Measurements from ENCODE around the gene STEAP1B. TPM values are rescaled to one million over a fixed set of nuclear protein-coding genes. Genes with fewer than 3 reads are reported as not detected.
"Not testable (repeated sequence)": the region's sequence is repeated elsewhere in the genome, so short reads cannot be mapped to it uniquely, and the experiment has no call there.

STEAP1B gene
- total RNA-seq, 2 experiments from 2014 or later: not detected

DNA sequence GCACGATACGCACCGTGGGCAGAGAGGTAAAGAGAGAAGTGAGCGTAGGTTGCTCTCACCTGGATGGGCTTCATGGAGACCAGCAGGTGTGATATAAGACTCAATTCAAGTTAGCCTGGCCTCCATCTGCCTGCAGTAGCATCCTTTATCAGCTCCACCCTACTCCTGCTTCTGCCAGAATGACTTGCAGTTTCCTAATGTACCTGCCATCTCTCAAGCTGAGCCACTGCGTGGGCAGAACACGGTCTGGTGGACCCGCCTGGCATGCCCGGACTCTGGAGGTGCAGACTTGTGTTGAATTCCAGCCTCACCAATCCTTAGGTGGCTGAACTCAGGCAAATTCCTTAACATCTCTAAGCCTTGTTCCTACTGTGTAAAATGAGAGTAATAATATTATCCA, 64.3 kb downstream of the STEAP1B start:
- POLR2A ChIA-PET: no interaction called here
- H3K9me3 Mint-ChIP-seq: no peaks in the 10 kb centered on the region
- intact Hi-C loops (cut with micrococcal nuclease): no loop called here
- no peak overlapping the region for H3K27ac Mint-ChIP-seq
- DNase-seq (no peak), ATAC-seq (no peak)
- no peaks in the 10 kb centered on the region for H3K36me3 Mint-ChIP-seq (ENCODE audit: low read depth)
- H3K4me3 Mint-ChIP-seq: no peak overlapping the region
- peaks cover 2% of the 10 kb centered on the region for H3K4me1 Mint-ChIP-seq (ENCODE audit: low read depth)
- TF ChIP-seq, protein P1, sequence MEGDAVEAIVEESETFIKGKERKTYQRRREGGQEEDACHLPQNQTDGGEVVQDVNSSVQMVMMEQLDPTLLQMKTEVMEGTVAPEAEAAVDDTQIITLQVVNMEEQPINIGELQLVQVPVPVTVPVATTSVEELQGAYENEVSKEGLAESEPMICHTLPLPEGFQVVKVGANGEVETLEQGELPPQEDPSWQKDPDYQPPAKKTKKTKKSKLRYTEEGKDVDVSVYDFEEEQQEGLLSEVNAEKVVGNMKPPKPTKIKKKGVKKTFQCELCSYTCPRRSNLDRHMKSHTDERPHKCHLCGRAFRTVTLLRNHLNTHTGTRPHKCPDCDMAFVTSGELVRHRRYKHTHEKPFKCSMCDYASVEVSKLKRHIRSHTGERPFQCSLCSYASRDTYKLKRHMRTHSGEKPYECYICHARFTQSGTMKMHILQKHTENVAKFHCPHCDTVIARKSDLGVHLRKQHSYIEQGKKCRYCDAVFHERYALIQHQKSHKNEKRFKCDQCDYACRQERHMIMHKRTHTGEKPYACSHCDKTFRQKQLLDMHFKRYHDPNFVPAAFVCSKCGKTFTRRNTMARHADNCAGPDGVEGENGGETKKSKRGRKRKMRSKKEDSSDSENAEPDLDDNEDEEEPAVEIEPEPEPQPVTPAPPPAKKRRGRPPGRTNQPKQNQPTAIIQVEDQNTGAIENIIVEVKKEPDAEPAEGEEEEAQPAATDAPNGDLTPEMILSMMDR (IDR thresholded peaks at IDR 0.05): no peak
- H3K27me3 Mint-ChIP-seq: no peaks in the 10 kb centered on the region
- CTCF ChIA-PET: no interaction called here

DNA sequence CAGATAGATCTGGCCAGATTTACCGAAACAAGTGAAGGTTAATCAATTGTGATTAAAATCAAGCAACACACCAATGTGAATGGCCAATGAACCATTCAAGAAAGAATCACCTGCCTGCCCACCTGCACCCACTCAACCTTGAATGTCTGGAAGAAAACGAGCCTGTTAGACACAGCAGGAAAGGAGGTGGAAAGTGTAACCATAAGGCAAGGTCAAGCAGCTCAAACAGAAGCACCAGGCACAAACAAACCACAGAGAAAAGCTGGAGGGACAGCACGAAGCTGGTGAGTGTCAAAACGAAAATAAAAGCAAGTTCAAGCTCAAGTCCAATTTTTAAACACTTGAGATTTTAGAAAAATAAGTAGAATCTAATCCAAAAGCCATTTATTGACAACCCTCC, 64.9 kb downstream of the STEAP1B start:
- DNase-seq (no peak), ATAC-seq (no peak)
- no peak overlapping the region for H3K4me3 Mint-ChIP-seq
- CTCF ChIA-PET: no interaction called here
- TF ChIP-seq, protein P1 (IDR thresholded peaks at IDR 0.05): no peak
- H3K9me3 Mint-ChIP-seq: no peaks in the 10 kb centered on the region
- intact Hi-C loops (cut with micrococcal nuclease): no loop called here
- H3K4me1 Mint-ChIP-seq (ENCODE audit: low read depth): peaks cover 2% of the 10 kb centered on the region
- H3K36me3 Mint-ChIP-seq (ENCODE audit: low read depth): no peaks in the 10 kb centered on the region
- POLR2A ChIA-PET: no interaction called here
- no peak overlapping the region for H3K27ac Mint-ChIP-seq
- no peaks in the 10 kb centered on the region for H3K27me3 Mint-ChIP-seq

DNA sequence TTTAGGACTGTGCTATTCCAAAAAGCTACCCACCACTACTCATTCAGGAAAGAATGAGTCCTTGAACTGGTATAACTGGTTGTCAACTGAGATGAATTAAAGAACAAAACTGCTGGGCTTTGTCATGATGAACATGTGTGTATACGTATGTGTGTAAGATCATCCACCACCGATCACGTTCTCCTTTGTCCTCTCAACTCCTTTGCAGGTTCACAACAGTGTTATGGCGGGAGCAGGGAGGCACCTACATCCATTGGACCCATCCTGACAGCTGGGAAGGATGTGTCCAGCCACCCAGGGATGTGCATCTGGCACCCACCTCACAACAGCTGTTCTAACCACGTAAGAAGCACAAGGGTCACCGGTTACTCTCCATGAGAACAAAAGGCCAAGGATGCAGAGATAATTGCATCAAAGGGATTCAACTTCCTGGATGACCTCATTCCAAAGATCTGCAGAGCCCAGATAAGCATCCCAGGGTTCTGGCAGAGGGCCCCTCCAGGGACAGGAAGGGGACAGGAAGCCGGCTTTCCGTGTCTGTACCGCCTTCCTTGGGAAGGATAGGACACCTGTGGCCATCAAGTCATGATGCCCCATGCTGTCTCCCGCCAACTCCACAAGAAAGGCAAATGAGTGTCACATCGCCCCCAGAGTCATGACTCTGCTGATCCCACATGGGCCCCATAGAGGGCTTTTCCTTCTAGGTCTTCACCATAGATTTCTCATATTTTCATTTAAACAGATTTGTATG, 66.1 kb downstream of the STEAP1B start:
- CTCF ChIA-PET: no interaction called here
- TF ChIP-seq, protein P1 (IDR thresholded peaks at IDR 0.05): no peak
- DNase-seq (no peak), ATAC-seq (no peak)
- Mint-ChIP-seq H3K4me3 (no peak overlapping the region), H3K9me3 (no peaks in the 10 kb centered on the region), H3K4me1 (ENCODE audit: low read depth) (peaks cover 2% of the 10 kb centered on the region), H3K27ac (no peak overlapping the region), H3K27me3 (no peaks in the 10 kb centered on the region), H3K36me3 (ENCODE audit: low read depth) (no peaks in the 10 kb centered on the region)
- POLR2A ChIA-PET: no interaction called here
- intact Hi-C loops (cut with micrococcal nuclease): no loop called here

DNA sequence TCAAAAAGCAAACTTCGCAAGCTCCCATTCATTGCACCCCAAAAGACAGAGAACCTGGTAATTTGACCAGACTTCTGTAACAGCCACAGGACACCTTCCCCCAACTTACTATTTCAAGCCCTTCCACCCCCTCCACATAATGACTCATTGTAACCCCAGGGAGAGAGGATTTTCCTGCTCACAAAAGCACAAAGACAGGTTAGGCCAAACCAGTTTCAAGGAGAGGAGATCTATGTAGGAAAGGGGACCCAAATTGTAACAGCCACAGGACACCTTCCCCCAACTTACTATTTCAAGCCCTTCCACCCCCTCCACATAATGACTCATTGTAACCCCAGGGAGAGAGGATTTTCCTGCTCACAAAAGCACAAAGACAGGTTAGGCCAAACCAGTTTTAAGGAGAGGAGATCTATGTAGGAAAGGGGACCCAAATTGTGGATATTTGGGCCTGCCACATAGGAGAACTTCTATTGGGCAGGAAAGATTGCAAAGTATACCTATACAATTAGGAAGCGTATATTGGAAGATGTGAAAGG, 66.8 kb downstream of the STEAP1B start:
- H3K36me3 Mint-ChIP-seq (ENCODE audit: low read depth); POLR2A ChIA-PET; H3K9me3 Mint-ChIP-seq; DNase-seq; H3K27ac Mint-ChIP-seq; intact Hi-C loops (cut with micrococcal nuclease); H3K4me3 Mint-ChIP-seq; H3K27me3 Mint-ChIP-seq; CTCF ChIA-PET; H3K4me1 Mint-ChIP-seq (ENCODE audit: low read depth); ATAC-seq: not testable (repeated sequence)

DNA sequence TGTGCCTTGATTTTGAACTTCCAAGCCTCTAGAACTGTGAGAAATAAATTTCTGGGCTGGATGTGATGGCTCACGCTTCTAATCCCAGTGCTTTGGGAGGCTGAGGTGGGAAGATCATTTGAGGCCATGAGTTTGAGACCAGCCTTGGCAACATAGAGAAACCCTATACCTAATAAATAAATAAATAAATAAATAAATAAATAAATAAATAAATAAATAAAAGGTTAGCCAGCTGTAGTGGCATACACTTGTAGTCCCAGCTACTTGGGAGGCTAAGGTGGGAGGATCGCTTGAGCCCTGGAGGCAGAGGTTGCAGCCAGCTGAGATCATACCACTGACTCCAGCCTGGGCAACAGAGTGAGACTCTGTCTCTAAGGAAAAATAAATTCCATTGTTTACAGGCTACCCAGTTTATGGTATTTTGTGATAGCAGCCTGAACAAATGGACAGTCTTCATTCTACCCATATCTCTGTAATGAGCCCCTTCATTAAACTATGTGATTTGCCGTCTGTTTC, 67.7 kb downstream of the STEAP1B start:
- no peak overlapping the region for H3K27ac Mint-ChIP-seq
- H3K4me3 Mint-ChIP-seq: no peak overlapping the region
- ChIA-PET CTCF (interaction anchor here (1.4 kb wide), 1 partner anchor 322 kb away, joined by 6 read pairs; no protein-coding TSS in a partner anchor), POLR2A (no interaction called here)
- TF ChIP-seq, protein P1 (IDR thresholded peaks at IDR 0.05): no peak
- ATAC-seq: no peak
- H3K9me3 Mint-ChIP-seq: no peaks in the 10 kb centered on the region
- H3K4me1 Mint-ChIP-seq (ENCODE audit: low read depth): peaks cover 2% of the 10 kb centered on the region
- DNase-seq: no peak
- intact Hi-C loops (cut with micrococcal nuclease): no loop called here
- H3K36me3 Mint-ChIP-seq (ENCODE audit: low read depth): no peaks in the 10 kb centered on the region
- H3K27me3 Mint-ChIP-seq: no peaks in the 10 kb centered on the region

All from activated CD8-positive, alpha-beta T cell treated with anti-CD3 and anti-CD28 coated beads for 36 hours (primary cell).